Measurements from ENCODE around the gene ITPR1.

DNA sequence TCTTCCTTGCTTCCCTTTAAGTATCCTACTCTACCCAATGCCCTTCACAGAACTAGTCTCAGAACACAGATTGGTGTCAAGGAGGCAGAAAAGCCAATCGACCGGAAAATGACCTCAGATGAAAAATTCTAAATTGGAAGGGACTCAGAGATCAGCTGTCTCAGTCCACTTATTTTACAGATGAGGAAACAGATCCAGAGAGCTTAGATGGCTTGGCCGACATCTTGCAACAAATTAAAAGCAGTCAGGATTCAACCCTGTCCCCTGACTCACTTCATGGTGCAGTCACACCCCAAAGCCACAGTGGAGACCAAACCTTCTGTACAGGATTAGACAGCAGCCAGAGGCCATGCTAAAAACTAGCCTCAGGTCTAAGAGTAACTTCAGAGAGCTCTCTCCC, 316.8 kb downstream of the ITPR1 start:
- no peak for TF ChIP-seq POLR2A (IDR thresholded peaks at IDR 0.05)
- TF ChIP-seq, protein P1, sequence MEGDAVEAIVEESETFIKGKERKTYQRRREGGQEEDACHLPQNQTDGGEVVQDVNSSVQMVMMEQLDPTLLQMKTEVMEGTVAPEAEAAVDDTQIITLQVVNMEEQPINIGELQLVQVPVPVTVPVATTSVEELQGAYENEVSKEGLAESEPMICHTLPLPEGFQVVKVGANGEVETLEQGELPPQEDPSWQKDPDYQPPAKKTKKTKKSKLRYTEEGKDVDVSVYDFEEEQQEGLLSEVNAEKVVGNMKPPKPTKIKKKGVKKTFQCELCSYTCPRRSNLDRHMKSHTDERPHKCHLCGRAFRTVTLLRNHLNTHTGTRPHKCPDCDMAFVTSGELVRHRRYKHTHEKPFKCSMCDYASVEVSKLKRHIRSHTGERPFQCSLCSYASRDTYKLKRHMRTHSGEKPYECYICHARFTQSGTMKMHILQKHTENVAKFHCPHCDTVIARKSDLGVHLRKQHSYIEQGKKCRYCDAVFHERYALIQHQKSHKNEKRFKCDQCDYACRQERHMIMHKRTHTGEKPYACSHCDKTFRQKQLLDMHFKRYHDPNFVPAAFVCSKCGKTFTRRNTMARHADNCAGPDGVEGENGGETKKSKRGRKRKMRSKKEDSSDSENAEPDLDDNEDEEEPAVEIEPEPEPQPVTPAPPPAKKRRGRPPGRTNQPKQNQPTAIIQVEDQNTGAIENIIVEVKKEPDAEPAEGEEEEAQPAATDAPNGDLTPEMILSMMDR (IDR thresholded peaks at IDR 0.05) = no peak
